ENCODE data around the gene CIAO2B.

The CIAO2B gene

GRCh38 chr16:66973716-66974115 is 39.5 kb upstream of the CIAO2B start:
- no peak overlapping the region for H3K4me3 ChIP-seq (ENCODE audit: low read depth, low read length)
- DNase-seq (ENCODE audit: low read depth), result no peak
- TF ChIP-seq, protein P1, sequence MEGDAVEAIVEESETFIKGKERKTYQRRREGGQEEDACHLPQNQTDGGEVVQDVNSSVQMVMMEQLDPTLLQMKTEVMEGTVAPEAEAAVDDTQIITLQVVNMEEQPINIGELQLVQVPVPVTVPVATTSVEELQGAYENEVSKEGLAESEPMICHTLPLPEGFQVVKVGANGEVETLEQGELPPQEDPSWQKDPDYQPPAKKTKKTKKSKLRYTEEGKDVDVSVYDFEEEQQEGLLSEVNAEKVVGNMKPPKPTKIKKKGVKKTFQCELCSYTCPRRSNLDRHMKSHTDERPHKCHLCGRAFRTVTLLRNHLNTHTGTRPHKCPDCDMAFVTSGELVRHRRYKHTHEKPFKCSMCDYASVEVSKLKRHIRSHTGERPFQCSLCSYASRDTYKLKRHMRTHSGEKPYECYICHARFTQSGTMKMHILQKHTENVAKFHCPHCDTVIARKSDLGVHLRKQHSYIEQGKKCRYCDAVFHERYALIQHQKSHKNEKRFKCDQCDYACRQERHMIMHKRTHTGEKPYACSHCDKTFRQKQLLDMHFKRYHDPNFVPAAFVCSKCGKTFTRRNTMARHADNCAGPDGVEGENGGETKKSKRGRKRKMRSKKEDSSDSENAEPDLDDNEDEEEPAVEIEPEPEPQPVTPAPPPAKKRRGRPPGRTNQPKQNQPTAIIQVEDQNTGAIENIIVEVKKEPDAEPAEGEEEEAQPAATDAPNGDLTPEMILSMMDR (IDR thresholded peaks at IDR 0.05; ENCODE audit: control insufficient read depth, extremely low read depth, insufficient read depth), result no peak

DNA sequence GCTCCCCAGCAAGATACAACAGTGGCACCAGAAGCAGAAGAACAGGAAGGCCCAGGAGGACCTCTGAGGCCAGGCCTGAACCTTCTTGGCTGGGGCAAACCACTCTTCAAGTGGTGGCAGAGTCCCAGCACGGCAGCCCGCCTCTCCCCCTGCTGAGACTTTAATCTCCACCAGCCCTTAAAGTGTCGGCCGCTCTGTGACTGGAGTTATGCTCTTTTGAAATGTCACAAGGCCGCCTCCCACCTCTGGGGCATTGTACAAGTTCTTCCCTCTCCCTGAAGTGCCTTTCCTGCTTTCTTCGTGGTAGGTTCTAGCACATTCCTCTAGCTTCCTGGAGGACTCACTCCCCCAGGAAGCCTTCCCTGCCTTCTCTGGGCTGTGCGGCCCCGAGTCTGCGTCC is 38.8 kb upstream of the CIAO2B start:
- TF ChIP-seq, protein P1 (IDR thresholded peaks at IDR 0.05; ENCODE audit: control insufficient read depth, extremely low read depth, insufficient read depth), result no peak
- DNase-seq (ENCODE audit: low read depth), result no peak
- H3K4me3 ChIP-seq (ENCODE audit: low read depth, low read length), result no peak overlapping the region

DNA sequence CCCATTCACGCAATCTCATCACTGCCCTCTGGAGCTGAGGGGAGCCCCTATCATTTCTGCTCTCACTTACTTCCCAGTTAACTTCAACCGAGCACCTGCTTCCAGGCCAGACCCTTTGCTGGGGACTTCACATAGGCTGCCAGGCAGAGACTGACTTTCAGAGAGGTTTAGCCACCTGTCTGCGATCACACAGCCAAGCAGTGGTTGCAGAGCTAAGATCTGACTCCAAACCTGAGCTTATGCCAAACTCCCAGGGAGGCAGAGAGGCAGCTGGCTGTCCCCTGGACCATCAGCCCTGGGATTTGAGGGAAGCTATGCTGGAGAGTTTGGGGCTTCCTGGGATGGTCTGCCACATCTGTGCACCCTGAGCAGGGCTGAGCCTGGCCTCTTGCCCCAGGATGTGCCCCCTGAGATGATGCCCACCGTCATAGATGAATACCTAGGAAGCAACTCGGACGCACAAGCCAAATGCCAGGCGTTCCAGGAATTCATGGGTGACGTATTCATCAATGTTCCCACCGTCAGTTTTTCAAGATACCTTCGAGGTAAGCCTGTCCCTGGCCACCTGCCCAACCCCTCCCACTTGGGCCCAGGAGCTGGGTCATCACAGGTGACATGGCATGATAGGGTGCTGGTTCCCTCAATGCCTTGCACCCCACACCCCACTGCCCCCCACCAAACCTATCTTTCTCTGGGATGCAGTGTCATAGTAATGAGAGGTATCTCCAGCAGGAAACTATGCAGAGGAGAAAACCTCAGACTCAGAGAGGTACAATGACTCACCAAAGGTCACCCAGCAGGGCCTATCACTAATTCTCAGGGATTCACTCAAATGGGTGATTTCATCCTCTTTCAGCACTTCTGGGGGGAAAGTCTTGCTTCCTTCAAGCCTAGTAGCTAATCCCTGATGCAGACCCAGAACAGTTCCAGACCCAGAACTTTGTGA is 36.8 kb upstream of the CIAO2B start:
- no peak for DNase-seq (ENCODE audit: low read depth)
- no peak overlapping the region for H3K4me3 ChIP-seq (ENCODE audit: low read depth, low read length)
- TF ChIP-seq, protein P1 (IDR thresholded peaks at IDR 0.05; ENCODE audit: control insufficient read depth, extremely low read depth, insufficient read depth), result no peak

GRCh38 chr16:66968847-66969246 is 34.6 kb upstream of the CIAO2B start:
- TF ChIP-seq, protein P1 (IDR thresholded peaks at IDR 0.05; ENCODE audit: control insufficient read depth, extremely low read depth, insufficient read depth), result no peak
- H3K4me3 ChIP-seq (ENCODE audit: low read depth, low read length), result no peak overlapping the region

GRCh38 chr16:66964049-66964448 is 29.8 kb upstream of the CIAO2B start:
- no peak for DNase-seq (ENCODE audit: low read depth)
- TF ChIP-seq, protein P1 (IDR thresholded peaks at IDR 0.05; ENCODE audit: control insufficient read depth, extremely low read depth, insufficient read depth), result no peak
- H3K4me3 ChIP-seq (ENCODE audit: low read depth, low read length), result no peak overlapping the region

More at GRCh38 chr16:66968847-66969246, 34.6 kb upstream of the CIAO2B start:
- DNase-seq (ENCODE audit: low read depth), result no peak

DNA sequence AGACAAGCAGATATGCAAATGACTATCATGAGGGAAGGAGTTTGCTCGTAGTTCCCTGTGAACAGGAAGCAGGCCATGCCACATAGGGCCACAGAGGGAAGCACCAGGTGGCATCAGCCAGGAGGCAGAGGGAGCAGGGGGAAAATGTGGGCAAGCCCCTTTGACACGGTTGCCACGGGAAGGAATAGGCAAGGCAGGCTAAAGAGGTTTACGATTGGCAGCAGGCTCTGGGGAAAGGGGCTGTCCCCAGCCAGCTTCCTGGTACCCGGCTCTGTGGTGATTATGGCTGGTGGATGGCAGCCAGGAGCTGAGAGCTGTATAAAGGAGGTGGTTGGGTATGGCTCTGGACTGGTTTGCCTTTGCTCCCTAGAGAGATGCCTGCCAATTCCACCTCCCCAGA is 27.7 kb upstream of the CIAO2B start:
- DNase-seq (ENCODE audit: low read depth), result no peak
- H3K4me3 ChIP-seq (ENCODE audit: low read depth, low read length), result no peak overlapping the region

More for the DNA sequence above, 27.7 kb upstream of the CIAO2B start:
- TF ChIP-seq, protein P1 (IDR thresholded peaks at IDR 0.05; ENCODE audit: control insufficient read depth, extremely low read depth, insufficient read depth), result no peak

All from LNCaP clone FGC (cell line).